Ovary (tissue), 10 donors: ENCODE measurements around the gene KANTR. TPM values are rescaled to one million over a fixed set of nuclear protein-coding genes. Genes with fewer than 3 reads are reported as not detected.
A peak's percentile ranks its signal among the peaks of the same experiment; 100 is the strongest.

ENCODE experiments used
- DNase-seq, 5 donors: peaks; one replicate each; pipeline ENCODE4 v3.0.0-alpha.2; 2019 to 2020
- H3K27ac ChIP-seq, 2 donors: fragments of 200-600 bp; one replicate each; pipeline versions ENCODE4 v1.5.1 to v1.8.0; 2019 to 2022
- H3K27me3 ChIP-seq: fragments of 200-600 bp; one replicate; pipeline ENCODE4 v1.8.0; 2022
- H3K36me3 ChIP-seq: fragments of 200-600 bp; sonication (generic); one replicate; pipeline ENCODE4 v1.5.1; 2019
- H3K4me1 ChIP-seq: one replicate; pipeline ENCODE4 v1.8.1; 2013; ENCODE audit warnings: mild to moderate bottlenecking, moderate library complexity; ENCODE audit not compliant: insufficient read depth
- H3K4me3 ChIP-seq: fragments of 200-600 bp; sonication (generic); one replicate; pipeline ENCODE4 v1.5.1; 2017
- H3K9me3 ChIP-seq, 2 donors: fragments of 200-600 bp in 1 of 2; sonication (generic) in 1 of 2; one replicate each; pipeline versions ENCODE4 v1.5.1 to v1.8.1; 2013 to 2019; ENCODE audit warnings: mild to moderate bottlenecking in 1 of 2, moderate library complexity in 1 of 2
- CTCF ChIP-seq, 3 donors: fragments of 450-650 bp in 2 of 3; fragments of 200-600 bp in 1 of 3; IDR thresholded peaks; one replicate each; pipeline versions ENCODE4 v1.5.1 to v1.8.0; 2016 to 2022; ENCODE audit warnings: antibody characterized with exemption in 3 of 3, mild to moderate bottlenecking in 1 of 3
- EP300 ChIP-seq: sonication (generic); formaldehyde crosslinking; IDR thresholded peaks from one replicate; pipeline ENCODE4 v1.6.1; 2017; ENCODE audit warnings: antibody characterized with exemption
- POLR2A ChIP-seq: fragments of 450-650 bp; IDR thresholded peaks from one replicate; pipeline ENCODE4 v1.6.1; 2017; ENCODE audit warnings: antibody characterized with exemption, mild to moderate bottlenecking, moderate library complexity
- WGBS, 3 donors: extraction: QIAGEN DNeasy Blood & Tissue Kit in 1 of 3; methylation state at CpG; one replicate each; pipeline versions ENCODE4 v1.1.5 to v1.1.7; 2013 to 2017; 5-methylcytosine and 5-hydroxymethylcytosine counted together
- intact Hi-C, 4 donors: fragments of 100-400 bp; cut with DNase I; formaldehyde crosslinking; loops; one replicate each; pipeline versions ENCODE4 v1.11.0 to v1.15.1; 2022 to 2023
- long read RNA-seq, 3 donors: library from polyadenylated mRNA in 2 of 3; unstranded in 2 of 3; transcript quantifications; one replicate each; pipeline ENCODE4 v2.0.0 and lab custom pipeline, GENCODE V29; 2021 to 2026
- polyA plus RNA-seq, 2 donors: library from polyadenylated mRNA; stranded (reverse); fragments of 200-250 nt in 1 of 2; fragments of 350-450 nt in 1 of 2; fragmentation: Illumina TruSeq in 1 of 2; extraction: RNeasy Lipid Tissue Mini Kit (QIAGEN cat#74804) in 1 of 2; gene quantifications; one replicate each; pipeline ENCODE4 v1.2.3, GENCODE V29; 2013 to 2014
- total RNA-seq, 7 donors: library from RNA; depleted of rRNA in 2 of 7; stranded (reverse); fragments of >200 nt in 2 of 7; fragmentation: NEBNext Ultra II Directional in 3 of 7; extraction: Animal tissue kit (Norgen Biotek cat#: 25700) in 3 of 7; gene quantifications; one replicate each; pipeline versions ENCODE4 v1.1.0 to v1.2.4, GENCODE V29; 2016 to 2023
- donor health status: DM: no; HTN: no; CAD: no; lungs with moderate emphysema.
- donor health status: DM: no; HTN: no; CAD: no.
- donor health status: Bipolar disorder and iron deficiency.
- donor health status: DM: yes; HTN: yes; CAD: no.
- donor health status: DM: no; HTN: no; CAD: no.
- donor health status: DM: yes; HTN: yes; CAD: no.

The KANTR gene, protein sequence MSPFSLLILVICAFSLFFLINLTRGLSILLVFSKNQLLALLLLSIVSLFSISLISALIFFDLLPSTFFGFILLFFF
- total RNA-seq = 10 to 100 TPM; 12.8 to 21.0 (median 15.3) TPM
- 1 to 10 TPM; 7.5 to 8.4 TPM for polyA plus RNA-seq
- long read RNA-seq, donor 1, partial matches to known transcripts = 3 of 16 reads
- long read RNA-seq, donor 1, other reads (novel, unspliced or antisense) = 13 of 16 reads
- long read RNA-seq, donor 2 = 0 reads
- long read RNA-seq, donor 3, partial matches to known transcripts = 0 of 5 reads
- long read RNA-seq, donor 3, other reads (novel, unspliced or antisense) = 5 of 5 reads

DNA sequence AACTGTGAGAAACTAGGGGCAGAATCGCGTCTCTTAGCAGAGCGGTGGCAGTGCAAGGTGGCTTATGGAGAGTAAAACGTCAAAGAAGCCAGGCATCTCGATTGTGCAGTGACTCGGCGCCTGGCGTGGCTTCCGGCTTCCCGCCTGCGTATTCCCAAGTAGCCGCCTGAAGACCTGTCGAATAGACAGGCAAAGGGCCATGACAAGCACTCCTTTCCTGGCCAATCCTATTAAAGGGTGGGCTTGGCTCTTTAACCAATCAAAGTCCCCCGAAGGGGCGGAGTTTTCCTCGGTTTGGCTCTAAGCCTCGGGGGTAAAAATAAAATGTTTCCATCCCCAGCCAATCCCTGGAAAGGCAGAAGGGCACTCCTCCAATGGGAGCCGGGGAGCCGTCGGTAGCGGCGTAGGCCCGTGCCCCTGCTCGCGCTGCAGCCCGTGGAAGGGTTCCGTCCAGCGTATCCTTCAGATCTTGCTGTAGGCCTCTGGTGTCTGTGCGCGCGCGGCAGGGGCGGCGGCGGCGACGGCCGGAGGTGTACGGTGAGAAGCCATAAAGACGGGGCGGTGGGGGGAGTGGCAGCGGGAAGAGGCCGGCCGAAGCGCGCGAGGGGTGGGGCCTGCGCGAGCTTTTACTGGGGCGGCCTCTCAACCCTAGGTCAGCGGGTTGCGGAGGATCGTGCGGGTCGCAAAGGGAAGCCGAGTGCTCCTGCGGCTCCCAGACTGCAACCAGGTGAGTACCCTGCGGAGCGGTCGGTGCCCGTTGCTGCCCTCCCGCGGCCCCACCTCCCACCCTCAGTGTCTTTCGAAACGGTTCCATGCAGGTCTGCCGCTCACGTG lies at the start of gene KANTR:
TSS of gene KANTR (plus strand) at position 395 of the 834 bp plus-strand sequence. CDS start 30,131 bp downstream, outside the sequence.
- WGBS, 3 donors = 31 to 49% (median 38%) methylated on average over 67 of the region's 67 CpGs
- intact Hi-C loops = no loop called here
- Histone ChIP-seq H3K4me3 (peak within 1 kb of the TSS; percentile 56), H3K9me3 (no peaks in the 10 kb centered on the region), H3K27ac (peak within 1 kb of the TSS; percentile 22 to 71), H3K36me3 (no peaks in the 10 kb centered on the region), H3K27me3 (no peaks in the 10 kb centered on the region), H3K4me1 (no peaks in the 10 kb centered on the region)
- TF ChIP-seq CTCF (IDR thresholded peaks at IDR 0.05) (peak in 1 of 3 donors; percentile 0), EP300 (no peak), POLR2A (peak; percentile 63)
- DNase-seq = peak; percentile 81 to 91 (median 86)

- intact Hi-C loops = no loop called here
- DNase-seq = no peak
- no peak overlapping the region for H3K4me3 ChIP-seq
- WGBS, 3 donors = 45 to 58% (median 56%) methylated on average over 5 of the region's 5 CpGs
- no peak for TF ChIP-seq CTCF (IDR thresholded peaks at IDR 0.05)
- TF ChIP-seq EP300 = no peak
- no peak for TF ChIP-seq POLR2A
- H3K36me3 ChIP-seq = no peaks in the 10 kb centered on the region
- no peaks in the 10 kb centered on the region for H3K27me3 ChIP-seq
- peaks cover 3% of the 10 kb centered on the region for H3K4me1 ChIP-seq
- no peak overlapping the region for H3K27ac ChIP-seq
- no peaks in the 10 kb centered on the region for H3K9me3 ChIP-seq
Observed at GRCh38 chrX:53044995-53045394, 48.9 kb upstream of the KANTR start.

GRCh38 chrX:53047228-53047627 lies 46.7 kb upstream of the KANTR start:
- Histone ChIP-seq H3K9me3 (no peaks in the 10 kb centered on the region), H3K36me3 (no peaks in the 10 kb centered on the region), H3K4me1 (peaks cover 6% of the 10 kb centered on the region), H3K4me3 (no peak overlapping the region), H3K27me3 (no peaks in the 10 kb centered on the region), H3K27ac (no peak overlapping the region)
- DNase-seq = no peak
- no peak for TF ChIP-seq CTCF (IDR thresholded peaks at IDR 0.05)
- TF ChIP-seq POLR2A = no peak
- TF ChIP-seq EP300 = no peak
- WGBS, 3 donors = 79 to 85% (median 81%) methylated on average over 6 of the region's 6 CpGs
- intact Hi-C loops = no loop called here

- TF ChIP-seq POLR2A = no peak
- TF ChIP-seq EP300 = no peak
- TF ChIP-seq CTCF (IDR thresholded peaks at IDR 0.05) = no peak
- Histone ChIP-seq H3K27me3 (no peaks in the 10 kb centered on the region), H3K9me3 (no peaks in the 10 kb centered on the region), H3K4me1 (peaks cover 6% of the 10 kb centered on the region), H3K4me3 (peak within 1 kb of the TSS; percentile 48), H3K27ac (no peak within 1 kb of the TSS), H3K36me3 (no peaks in the 10 kb centered on the region)
- WGBS, 3 donors = 28 to 45% (median 29%) methylated on average over 34 to 37 of the region's 38 CpGs
- DNase-seq = peak; percentile 54 to 70 (median 67)
- intact Hi-C loops = no loop called here
Observed at GRCh38 chrX:53048169-53049126, 45.5 kb upstream of the KANTR start, which contains the start of gene GPR173. Gene GPR173, plus strand, starts transcription at chrX:53048789. Its CDS starts 27,833 bp downstream, at chrX:53076622.
